ENCODE results near the gene NFIB.

Gene NFIB

GRCh38 chr9:14277761-14278160 lies 36.2 kb downstream of the NFIB start:
- DNase-seq (ENCODE audit: low spot score), result no peak

- DNase-seq (ENCODE audit: low spot score), result no peak
Measured at GRCh38 chr9:14277244-14277643, 36.7 kb downstream of the NFIB start.

DNA sequence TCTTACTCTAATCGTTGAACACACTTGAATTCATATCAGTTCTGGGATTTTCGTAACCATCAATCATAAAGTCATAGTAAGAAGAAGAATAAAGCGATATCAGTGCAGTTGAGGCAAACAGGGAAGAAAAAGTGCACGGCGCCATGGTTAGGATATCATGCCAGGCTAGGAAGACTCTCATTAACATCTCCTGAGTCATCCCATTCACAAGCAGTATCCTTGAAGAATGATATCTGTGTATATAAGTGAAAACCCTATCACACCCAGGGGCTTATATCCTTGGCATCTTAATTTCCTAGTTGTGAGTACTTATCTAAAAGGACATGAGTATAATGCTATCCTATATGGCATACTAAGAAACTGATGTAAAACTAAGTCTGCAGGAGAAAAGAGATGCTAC lies 38.6 kb downstream of the NFIB start:
- no peak for DNase-seq (ENCODE audit: low spot score)

GRCh38 chr9:14273696-14274121 lies 40.2 kb downstream of the NFIB start:
- DNase-seq (ENCODE audit: low spot score), result no peak

GRCh38 chr9:14272927-14273528 lies 40.9 kb downstream of the NFIB start:
- no peak for DNase-seq (ENCODE audit: low spot score)

- DNase-seq (ENCODE audit: low spot score), result no peak
Measured at GRCh38 chr9:14271093-14271673, 42.8 kb downstream of the NFIB start.

DNA sequence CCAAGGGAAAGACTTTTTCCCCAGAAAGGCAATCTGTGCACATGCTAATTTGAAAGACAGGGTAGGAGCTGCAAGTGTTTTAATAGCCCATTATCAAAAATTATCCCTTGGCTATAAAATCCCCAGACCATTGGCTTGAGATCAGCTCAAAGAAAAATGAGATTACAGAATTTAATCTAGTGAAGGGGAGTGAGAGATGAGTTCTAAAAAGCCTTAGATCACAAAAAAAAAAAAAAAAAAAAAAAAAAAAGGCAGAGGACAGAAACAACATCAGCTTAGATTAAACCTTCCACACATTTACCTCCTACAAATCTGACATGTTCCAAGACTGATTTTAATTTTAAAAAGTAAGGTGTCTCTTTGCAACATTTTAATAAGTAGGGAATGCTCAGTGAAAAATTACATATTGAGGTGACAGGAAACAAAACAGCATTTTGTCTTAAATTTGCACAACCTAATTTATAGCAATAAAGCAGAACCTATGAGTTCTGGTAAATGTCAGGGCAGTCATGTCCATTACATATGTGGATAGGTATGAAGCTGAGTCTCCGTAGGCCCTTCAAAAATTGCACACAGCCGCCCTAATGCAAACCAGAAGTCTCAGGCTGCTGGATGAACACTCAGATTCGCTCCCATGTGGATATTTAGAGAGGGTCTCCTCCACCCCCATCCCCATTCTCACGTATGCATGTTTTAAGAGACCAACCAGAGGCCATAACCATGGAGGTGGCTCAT lies 43.4 kb downstream of the NFIB start:
- no peak for DNase-seq (ENCODE audit: low spot score)

- no peak for DNase-seq (ENCODE audit: low spot score)
Measured at GRCh38 chr9:14269916-14270315, 44.0 kb downstream of the NFIB start.

DNA sequence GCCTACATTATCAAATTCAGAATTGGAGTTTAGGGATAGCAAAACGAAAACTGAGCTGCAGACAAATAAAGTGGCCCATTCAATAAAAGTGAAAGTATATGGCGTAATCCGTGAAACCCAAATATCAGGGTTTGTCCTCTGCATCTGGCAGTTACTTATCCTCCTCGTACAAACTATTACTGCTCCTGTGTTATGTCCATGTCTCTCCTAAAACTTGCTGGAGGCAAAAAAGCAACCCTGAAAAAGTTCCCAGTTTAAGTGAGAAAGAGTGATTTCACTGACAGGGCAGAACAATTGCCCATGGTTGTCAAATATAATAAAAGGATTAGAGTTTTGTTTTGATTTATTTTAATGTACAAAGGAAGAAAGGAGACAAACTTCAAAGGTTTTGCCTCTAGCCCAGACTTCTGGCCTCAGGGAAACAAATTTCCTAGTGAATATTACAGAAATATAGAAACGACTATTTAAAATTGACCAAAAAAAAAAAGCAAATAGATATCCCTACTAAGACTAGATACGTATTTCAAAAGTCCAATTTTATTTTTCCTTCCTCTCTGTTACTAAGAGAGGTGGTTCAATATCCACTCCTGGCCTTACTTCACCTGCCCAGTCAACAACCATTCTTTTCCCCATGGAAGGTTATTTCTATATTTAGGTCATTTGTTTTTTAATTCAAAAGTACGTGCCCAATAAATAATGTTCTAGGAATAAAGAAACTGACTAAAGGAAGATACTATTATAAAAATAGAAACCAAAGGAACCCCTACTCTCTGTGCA lies 50.0 kb downstream of the NFIB start:
- no peak for DNase-seq (ENCODE audit: low spot score)

- DNase-seq (ENCODE audit: low spot score), result no peak
Measured at GRCh38 chr9:14262827-14263226, 51.1 kb downstream of the NFIB start.

- no peak for DNase-seq (ENCODE audit: low spot score)
Measured at GRCh38 chr9:14261616-14262015, 52.3 kb downstream of the NFIB start.

DNA sequence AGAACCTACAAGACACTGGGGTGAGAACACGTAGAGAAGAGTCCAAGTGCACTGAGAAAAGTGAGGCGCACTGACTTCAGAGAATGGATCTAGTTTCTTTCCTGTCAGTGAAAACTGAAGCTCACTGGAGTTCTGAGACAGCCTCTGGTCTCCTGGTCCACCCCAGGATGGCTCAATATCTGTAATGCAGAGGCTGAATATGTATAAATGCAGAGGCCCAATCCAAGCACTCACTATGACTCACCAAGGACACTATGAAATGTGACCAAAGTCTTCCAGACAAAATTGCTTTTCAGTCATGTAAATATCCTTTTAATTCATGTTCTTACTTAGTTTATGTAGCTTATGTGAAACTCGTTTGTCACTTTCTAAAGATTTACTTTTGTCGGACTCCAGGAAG lies 53.8 kb downstream of the NFIB start:
- DNase-seq (ENCODE audit: low spot score), result no peak

GRCh38 chr9:14258660-14259239 lies 55.2 kb downstream of the NFIB start:
- no peak for DNase-seq (ENCODE audit: low spot score)

DNA sequence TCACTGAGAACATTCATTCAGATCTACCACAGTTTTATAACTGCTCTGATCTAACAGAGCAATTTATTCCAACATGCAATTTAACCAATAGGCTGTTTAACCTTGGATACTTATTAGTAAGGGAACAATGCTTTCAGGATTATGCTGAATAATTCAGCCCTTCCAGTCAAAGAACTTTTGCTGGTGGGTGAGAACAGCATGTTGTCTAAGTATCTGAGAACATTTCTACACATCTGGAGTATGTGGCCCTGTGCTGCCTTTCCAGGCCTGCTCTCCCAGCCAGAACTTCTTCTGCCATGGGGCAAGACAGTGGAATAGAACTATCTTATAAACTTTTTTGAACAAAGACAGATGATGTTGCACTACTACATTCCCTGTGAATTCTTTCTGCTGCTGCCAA lies 55.8 kb downstream of the NFIB start:
- no peak for DNase-seq (ENCODE audit: low spot score)

- DNase-seq (ENCODE audit: low spot score), result no peak
Measured at GRCh38 chr9:14256588-14256987, 57.4 kb downstream of the NFIB start.

- no peak for DNase-seq (ENCODE audit: low spot score)
Measured at GRCh38 chr9:14251154-14252071, 62.5 kb downstream of the NFIB start.

DNA sequence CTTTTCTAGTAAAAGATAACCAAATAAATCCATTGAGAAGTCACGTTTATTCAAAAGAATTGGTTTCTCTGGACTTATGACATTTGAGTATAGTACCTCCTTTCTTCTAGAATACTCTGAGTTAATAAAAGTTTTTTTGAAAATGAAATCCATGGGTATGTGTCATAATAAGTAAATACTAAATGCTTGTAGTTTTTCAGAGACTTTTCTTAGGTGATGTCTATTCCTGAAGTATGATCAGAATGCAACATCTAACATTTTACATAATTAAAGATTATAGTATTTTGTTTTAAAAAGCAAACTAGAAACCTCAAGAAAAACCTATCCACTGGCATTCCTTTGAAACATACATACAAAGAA lies 63.2 kb downstream of the NFIB start:
- no peak for DNase-seq (ENCODE audit: low spot score)

DNA sequence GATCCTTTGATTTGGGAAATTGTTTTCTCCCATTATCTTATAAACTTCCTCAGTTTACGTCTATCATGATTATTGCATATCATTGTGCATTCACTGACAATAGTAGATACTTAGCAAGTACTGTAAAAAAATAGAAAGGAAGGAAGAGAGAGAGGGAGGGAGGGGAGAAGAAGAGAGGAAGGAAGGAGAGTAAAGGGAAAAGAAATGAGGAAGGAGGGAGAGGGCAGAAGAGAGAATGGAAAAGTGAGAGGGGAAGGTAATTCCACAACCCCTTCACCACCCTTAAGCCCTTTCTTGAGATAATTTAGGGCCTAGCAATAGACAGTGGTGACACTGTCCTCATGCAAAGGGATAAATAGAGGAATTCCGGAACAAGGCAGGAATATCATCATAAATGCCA lies 64.4 kb downstream of the NFIB start:
- DNase-seq (ENCODE audit: low spot score), result no peak

DNA sequence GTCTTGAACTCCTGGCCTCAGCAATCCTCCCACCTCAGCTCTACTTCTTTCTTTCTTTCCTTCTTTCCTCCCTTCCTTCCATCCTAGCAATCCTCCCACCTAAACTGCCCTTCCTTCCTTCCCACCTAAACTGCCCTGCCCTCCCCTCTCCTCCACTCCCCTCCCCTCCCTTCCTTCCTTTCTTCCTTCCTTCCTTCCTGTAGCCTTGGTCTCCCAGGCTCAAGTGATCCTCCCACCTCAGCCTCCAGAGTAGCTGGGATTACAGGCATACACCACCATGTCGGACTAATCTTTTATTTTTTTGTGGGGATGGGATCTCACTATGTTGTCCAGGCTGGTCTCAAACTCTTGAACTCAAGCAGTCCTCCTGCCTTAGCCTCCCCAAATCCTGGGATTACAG lies 65.8 kb downstream of the NFIB start:
- no peak for DNase-seq (ENCODE audit: low spot score)

DNA sequence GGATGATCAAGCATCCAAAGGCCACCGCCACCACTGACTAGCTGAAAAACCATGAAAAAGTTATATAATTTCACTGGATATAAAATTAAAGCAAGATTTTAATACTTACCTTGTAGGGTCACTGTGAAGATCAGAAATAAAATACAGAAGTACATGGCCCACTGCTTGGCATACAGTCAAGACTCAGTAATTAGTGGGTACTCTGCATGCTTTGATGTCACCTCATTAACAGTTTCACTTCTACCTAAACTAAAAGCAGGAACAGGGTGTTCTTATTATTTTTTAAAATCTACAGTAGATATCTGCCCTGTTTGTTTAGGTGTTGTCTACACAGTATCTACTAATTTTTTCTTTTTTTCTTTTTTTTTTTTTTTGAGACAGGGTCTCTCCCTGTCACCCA lies 66.4 kb downstream of the NFIB start:
- no peak for DNase-seq (ENCODE audit: low spot score)

DNA sequence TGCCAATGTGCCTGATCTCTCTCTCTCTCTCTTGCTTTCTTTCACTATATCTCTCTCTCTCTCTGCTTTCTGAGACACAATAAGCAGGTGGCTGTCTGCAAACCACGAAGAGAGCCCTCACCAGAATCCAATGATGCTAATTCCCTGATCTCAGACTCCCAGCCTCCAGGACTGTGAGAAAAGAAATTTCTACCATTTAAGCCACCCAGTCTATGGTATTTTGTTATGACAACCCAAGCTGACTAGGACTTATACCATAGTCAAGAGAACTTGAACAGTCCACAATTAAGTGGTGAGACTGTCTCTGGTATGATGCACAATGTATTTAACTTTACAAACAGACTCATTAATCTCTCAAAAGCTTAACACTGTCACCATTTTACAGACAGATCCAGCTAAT lies 67.0 kb downstream of the NFIB start:
- no peak for DNase-seq (ENCODE audit: low spot score)

Measured in CD4-positive, alpha-beta T cell treated with Interleukin-2 at 100 ng/mL for 4 hours (primary cell).